ENCODE results near the gene ENTR1.

Gene ENTR1

DNA sequence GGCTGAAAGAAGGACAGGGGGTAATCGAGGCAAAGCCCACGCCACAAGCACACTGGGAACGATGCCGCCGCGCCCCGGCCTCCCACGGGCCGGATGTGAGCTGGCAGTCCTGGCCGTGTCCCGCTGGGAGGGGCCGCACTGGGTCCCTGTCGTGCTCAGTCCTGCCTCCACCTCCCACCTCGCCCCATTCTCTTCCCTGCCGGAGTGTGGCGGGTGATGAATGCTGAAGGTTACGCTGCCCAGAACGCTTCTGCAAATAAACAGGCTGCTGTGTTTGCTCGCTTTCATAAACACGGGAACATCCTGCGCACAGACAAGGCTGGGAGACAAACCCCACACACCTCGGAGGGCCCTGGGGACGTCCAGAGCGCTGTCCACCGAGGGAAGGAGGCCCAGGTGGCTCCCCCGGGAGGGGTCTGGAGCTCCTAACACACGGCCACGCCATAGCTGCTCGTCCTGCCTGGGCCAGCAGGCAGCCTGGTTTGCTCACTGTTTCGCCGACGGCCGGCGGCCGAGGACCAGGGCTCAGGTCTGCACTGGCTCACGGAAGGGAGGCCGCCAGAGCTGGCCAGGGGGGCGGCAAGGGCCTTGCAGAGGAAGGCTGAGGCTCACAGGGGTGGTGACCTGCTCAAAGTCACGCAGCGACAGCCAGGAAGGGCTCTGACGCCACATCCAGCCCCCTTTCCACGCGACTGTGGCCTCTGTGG lies 49.2 kb downstream of the ENTR1 start:
- TF ChIP-seq TAF1 (IDR thresholded peaks at IDR 0.05; ENCODE audit: borderline replicate concordance, insufficient read depth, low read length) (no peak), FOXP2 (optimal IDR thresholded peaks at IDR 0.05; ENCODE audit: borderline replicate concordance, extremely low read depth, extremely low read length, insufficient read depth) (no peak), SIN3A (IDR thresholded peaks at IDR 0.05; ENCODE audit: borderline replicate concordance, insufficient read depth, low read length) (no peak), POLR2AphosphoS5 (IDR thresholded peaks at IDR 0.05; ENCODE audit: low read depth, low read length) (no peak)
- TF ChIP-seq, protein P1, sequence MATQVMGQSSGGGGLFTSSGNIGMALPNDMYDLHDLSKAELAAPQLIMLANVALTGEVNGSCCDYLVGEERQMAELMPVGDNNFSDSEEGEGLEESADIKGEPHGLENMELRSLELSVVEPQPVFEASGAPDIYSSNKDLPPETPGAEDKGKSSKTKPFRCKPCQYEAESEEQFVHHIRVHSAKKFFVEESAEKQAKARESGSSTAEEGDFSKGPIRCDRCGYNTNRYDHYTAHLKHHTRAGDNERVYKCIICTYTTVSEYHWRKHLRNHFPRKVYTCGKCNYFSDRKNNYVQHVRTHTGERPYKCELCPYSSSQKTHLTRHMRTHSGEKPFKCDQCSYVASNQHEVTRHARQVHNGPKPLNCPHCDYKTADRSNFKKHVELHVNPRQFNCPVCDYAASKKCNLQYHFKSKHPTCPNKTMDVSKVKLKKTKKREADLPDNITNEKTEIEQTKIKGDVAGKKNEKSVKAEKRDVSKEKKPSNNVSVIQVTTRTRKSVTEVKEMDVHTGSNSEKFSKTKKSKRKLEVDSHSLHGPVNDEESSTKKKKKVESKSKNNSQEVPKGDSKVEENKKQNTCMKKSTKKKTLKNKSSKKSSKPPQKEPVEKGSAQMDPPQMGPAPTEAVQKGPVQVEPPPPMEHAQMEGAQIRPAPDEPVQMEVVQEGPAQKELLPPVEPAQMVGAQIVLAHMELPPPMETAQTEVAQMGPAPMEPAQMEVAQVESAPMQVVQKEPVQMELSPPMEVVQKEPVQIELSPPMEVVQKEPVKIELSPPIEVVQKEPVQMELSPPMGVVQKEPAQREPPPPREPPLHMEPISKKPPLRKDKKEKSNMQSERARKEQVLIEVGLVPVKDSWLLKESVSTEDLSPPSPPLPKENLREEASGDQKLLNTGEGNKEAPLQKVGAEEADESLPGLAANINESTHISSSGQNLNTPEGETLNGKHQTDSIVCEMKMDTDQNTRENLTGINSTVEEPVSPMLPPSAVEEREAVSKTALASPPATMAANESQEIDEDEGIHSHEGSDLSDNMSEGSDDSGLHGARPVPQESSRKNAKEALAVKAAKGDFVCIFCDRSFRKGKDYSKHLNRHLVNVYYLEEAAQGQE (IDR thresholded peaks at IDR 0.05; ENCODE audit: insufficient read depth in 1 of 2, low read depth in 2 of 2, low read length in 2 of 2): no peak

DNA sequence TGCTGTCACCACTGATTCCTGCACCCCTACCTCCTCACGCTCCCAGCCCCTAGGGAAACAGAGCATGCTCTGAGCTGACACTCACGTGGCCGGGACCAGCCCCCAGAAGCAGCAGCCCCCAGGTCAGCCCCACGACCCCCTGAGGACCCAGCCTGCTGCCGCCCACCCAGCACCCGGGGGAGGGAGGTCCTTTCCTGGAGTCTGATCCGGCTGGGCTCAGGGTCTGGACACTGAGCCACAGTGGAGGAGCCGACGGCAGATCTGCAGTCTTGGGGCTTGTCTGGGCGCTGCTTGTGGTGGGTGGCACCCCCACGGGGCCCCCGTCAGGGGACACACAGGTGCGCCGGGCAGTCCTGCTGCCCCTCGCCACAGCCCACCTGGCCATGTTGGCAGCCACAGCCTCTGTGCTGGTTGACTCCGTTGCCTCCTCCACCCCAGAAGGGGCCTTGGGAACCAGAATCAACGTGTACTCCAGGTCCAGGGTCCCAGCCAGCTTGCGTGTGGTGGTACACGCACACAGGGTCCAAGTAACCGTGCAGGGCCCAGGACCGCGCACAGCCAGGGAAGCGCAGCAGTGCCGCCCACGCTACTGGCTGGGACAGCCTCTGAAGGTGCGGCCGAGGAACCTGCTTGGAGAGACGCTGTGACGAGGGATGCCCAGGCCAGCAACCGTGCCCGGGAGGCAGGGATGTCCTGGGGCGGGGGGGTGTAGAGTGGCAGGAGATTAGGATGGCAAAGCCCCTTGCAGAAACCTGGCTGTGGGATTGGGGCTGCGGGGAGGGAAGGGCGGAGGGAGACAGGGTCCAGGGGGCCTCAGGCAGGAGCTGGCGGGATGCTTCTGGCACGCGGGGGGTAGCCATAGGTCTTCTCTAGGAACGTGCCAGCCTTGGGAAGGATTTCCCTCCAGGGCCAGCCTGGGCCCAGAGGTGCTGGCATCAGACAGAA lies 50.4 kb downstream of the ENTR1 start:
- TF ChIP-seq, protein P1 (IDR thresholded peaks at IDR 0.05; ENCODE audit: insufficient read depth in 1 of 2, low read depth in 2 of 2, low read length in 2 of 2): no peak
- no peak for TF ChIP-seq TAF1 (IDR thresholded peaks at IDR 0.05; ENCODE audit: borderline replicate concordance, insufficient read depth, low read length)
- TF ChIP-seq SIN3A (IDR thresholded peaks at IDR 0.05; ENCODE audit: borderline replicate concordance, insufficient read depth, low read length): no peak
- TF ChIP-seq FOXP2 (optimal IDR thresholded peaks at IDR 0.05; ENCODE audit: borderline replicate concordance, extremely low read depth, extremely low read length, insufficient read depth): no peak
- no peak; the same call in 1 of the 2 replicates for TF ChIP-seq POLR2AphosphoS5 (IDR thresholded peaks at IDR 0.05; ENCODE audit: low read depth, low read length)

DNA sequence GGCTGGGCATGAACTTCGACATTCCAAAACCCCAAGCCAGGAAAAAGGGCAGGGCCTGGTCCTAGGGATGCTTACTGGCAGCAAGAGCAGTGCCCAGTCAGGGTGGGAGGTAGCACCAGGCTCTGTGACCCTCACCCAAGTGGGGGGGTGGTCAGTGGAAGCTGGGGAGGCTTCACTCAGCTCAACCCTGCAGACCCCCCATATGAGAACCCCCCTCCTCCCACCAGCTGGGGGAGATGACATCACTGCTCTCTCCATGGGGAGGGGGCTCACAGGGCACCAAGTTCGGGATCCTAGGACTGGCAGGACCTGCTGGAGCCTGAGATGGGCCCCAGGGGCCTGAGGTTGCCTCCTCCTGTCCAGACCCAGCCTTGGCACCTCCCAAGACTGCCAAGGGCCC lies 51.5 kb downstream of the ENTR1 start:
- no peak for TF ChIP-seq TAF1 (IDR thresholded peaks at IDR 0.05; ENCODE audit: borderline replicate concordance, insufficient read depth, low read length)
- TF ChIP-seq SIN3A (IDR thresholded peaks at IDR 0.05; ENCODE audit: borderline replicate concordance, insufficient read depth, low read length): no peak
- TF ChIP-seq, protein P1 (IDR thresholded peaks at IDR 0.05; ENCODE audit: insufficient read depth in 1 of 2, low read depth in 2 of 2, low read length in 2 of 2): no peak
- TF ChIP-seq POLR2AphosphoS5 (IDR thresholded peaks at IDR 0.05; ENCODE audit: low read depth, low read length): no peak
- TF ChIP-seq FOXP2 (optimal IDR thresholded peaks at IDR 0.05; ENCODE audit: borderline replicate concordance, extremely low read depth, extremely low read length, insufficient read depth): no peak

DNA sequence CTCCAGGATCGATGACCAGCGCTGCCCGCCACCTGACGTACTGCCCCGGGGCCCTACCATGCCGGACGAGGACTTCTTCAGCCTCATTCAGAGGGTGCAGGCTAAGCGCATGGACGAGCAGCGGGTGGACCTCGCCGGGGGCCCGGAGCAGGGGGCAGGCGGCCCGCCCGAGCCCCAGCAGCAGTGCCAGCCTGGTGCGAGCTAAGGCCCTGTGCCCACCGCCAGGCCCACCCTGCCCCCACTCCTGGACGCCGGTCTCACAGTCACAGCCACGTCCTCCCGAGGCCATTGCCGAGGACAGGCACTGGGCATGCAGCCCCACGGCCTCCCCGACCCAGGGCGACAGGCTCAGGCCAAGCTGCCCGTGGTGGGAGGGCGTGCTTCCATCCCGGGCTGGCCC lies 52.4 kb downstream of the ENTR1 start:
- TF ChIP-seq SIN3A (IDR thresholded peaks at IDR 0.05; ENCODE audit: borderline replicate concordance, insufficient read depth, low read length): no peak
- TF ChIP-seq, protein P1 (IDR thresholded peaks at IDR 0.05; ENCODE audit: insufficient read depth in 1 of 2, low read depth in 2 of 2, low read length in 2 of 2): no peak
- no peak for TF ChIP-seq TAF1 (IDR thresholded peaks at IDR 0.05; ENCODE audit: borderline replicate concordance, insufficient read depth, low read length)
- TF ChIP-seq POLR2AphosphoS5 (IDR thresholded peaks at IDR 0.05; ENCODE audit: low read depth, low read length): no peak
- TF ChIP-seq FOXP2 (optimal IDR thresholded peaks at IDR 0.05; ENCODE audit: borderline replicate concordance, extremely low read depth, extremely low read length, insufficient read depth): no peak
